Large intestine (tissue), 3 donors: Measurements from ENCODE around the gene WEE1. TPM values are rescaled to one million over a fixed set of nuclear protein-coding genes. Genes with fewer than 3 reads are reported as not detected.
"Not testable (repeated sequence)": the region's sequence is repeated elsewhere in the genome, so short reads cannot be mapped to it uniquely, and the experiment has no call there.

Experiments
- DNase-seq, 2 donors: peaks; one replicate each; pipeline versions ENCODE4 v3.0.0 to v3.0.0-alpha.2; 2013
- H3K27ac ChIP-seq: one replicate; pipeline ENCODE4 v1.5.1; 2013; ENCODE audit warnings: low read length
- H3K27me3 ChIP-seq: 2 replicates; pipeline ENCODE4 v1.6.1; 2013; ENCODE audit warnings: low read length; ENCODE audit not compliant: control insufficient read depth, insufficient read depth
- H3K36me3 ChIP-seq: 2 replicates; pipeline ENCODE4 v1.6.1; 2013; ENCODE audit warnings: low read length; ENCODE audit not compliant: control insufficient read depth, insufficient read depth
- H3K4me1 ChIP-seq: one replicate; pipeline ENCODE4 v1.6.1; 2013; ENCODE audit warnings: low read length; ENCODE audit not compliant: control insufficient read depth, insufficient read depth
- H3K4me3 ChIP-seq: one replicate; pipeline ENCODE4 v1.5.1; 2013; ENCODE audit warnings: low read length
- H3K9me3 ChIP-seq: one replicate; pipeline ENCODE4 v1.6.1; 2013; ENCODE audit warnings: mild to moderate bottlenecking, low read depth, low read length, moderate library complexity; ENCODE audit not compliant: control insufficient read depth
- WGBS: methylation state at CpG from one replicate; pipeline ENCODE4 v1.1.5; 2013; ENCODE audit warnings: low lambda C conversion rate; ENCODE audit not compliant: insufficient coverage; 5-methylcytosine and 5-hydroxymethylcytosine counted together
- polyA plus RNA-seq: library from polyadenylated mRNA; unstranded; fragments of 120-200 nt; gene quantifications from one replicate; pipeline ENCODE4 v1.2.1, GENCODE V29; 2013

Gene WEE1
- polyA plus RNA-seq, 1 donor = 68.9 TPM

DNA sequence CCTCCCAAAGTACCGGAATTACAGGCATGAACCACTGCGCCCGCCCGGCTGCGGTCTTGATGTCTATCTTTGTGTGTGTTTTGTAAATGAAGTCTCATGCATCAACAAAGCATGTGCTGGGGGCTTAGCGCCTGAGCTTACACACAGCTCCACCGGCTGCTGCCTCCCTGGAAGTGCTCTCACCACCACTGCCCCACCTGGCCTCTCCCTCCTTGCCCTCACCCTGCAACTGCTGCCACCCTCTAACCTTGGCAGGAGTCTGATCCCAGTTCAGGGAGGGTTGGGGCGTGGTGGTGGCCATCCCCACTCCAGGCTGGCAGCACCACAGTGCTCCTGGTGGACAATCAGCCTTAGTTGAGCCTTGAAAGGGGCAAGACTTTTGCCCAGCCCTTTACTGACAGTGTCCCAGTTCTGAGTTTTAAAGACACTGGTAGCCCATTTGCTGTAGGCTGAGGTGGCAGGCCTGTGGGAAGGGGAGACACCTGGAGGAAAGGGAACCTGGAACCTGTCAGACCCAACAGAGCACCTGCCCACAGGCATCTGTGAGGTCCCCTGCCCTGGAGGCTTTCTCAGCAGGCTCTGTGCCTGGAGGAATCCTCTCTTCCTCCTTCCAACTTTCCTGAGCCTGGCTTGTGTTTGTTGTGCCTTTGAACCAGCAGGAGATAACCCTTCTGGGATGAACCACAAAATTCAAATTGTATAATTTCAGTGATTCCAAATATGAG is 42.4 kb upstream of the WEE1 start:
- H3K9me3 ChIP-seq = no peaks in the 10 kb centered on the region
- H3K27ac ChIP-seq = no peak overlapping the region
- no peaks in the 10 kb centered on the region for H3K27me3 ChIP-seq
- DNase-seq = no peak
- H3K4me1 ChIP-seq = peaks cover 44% of the 10 kb centered on the region
- H3K36me3 ChIP-seq = peaks cover 2% of the 10 kb centered on the region
- no peak overlapping the region for H3K4me3 ChIP-seq
- 90% methylated on average over 2 of the region's 8 CpGs for WGBS

DNA sequence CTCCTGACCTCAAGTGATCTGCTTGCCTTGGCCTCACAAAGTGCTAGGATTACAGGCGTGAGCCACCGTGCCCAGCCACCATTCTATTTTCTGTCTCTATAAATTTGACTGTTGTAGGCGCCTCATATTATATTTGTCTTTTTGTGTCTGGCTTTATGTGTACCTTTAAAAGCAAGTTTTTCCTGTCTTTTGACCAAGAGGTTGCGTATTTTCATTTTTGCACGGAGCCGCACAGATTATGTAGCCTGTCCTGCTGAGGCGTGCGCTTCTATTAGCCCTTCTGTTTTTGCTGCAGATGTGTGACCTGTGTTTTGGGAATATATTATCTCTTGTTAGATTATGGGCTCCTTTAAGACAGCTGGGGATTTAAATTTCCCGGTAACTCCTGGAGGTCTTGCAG is 40.4 kb upstream of the WEE1 start:
- no peak for DNase-seq
- Histone ChIP-seq H3K4me3 (no peak overlapping the region), H3K36me3 (no peaks in the 10 kb centered on the region), H3K27me3 (no peaks in the 10 kb centered on the region), H3K27ac (no peak overlapping the region), H3K4me1 (peaks cover 44% of the 10 kb centered on the region), H3K9me3 (no peaks in the 10 kb centered on the region)
- no CpG with 5 or more reads among the region's 9 CpGs for WGBS

DNA sequence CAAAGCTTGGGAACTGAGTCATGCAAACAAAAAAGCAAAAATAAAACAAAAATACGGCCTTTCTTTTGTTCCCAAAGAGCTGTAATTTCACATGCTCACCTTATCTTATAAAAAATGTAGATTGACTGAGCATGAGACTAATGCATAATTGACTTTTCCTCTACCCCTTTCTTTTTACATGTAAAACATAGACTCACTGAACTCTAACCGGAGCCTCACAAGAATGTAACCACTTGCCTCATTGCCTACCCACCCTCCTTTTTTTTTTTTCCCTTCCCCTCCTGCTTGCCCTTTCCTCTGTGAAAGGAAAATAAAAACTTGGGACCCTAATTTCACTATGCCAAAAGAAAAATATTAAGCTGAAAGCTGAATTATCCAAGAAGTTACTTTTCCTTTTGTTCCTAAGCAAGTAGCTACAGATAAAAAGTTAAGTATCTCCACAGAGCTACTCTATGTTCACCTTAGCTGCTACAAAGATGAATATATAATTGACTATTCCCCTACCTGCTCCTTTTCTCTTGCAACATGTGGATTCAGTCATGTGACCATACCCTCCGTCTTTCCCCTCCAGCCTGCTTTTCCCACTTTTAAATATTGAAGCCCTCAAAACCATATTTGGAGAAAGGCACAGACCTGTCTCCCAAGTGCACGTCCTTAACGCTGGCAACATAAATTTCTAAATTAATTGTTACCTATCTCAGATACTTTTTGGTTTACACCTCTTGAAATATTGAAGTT is 39.6 kb upstream of the WEE1 start:
- 28% methylated on average over 3 of the region's 5 CpGs for WGBS
- DNase-seq = peak in 1 of 2 donors; percentile 45
- Histone ChIP-seq H3K36me3 (no peaks in the 10 kb centered on the region), H3K4me1 (peaks cover 38% of the 10 kb centered on the region), H3K4me3 (no peak overlapping the region), H3K27me3 (no peaks in the 10 kb centered on the region), H3K9me3 (no peaks in the 10 kb centered on the region), H3K27ac (no peak overlapping the region)

DNA sequence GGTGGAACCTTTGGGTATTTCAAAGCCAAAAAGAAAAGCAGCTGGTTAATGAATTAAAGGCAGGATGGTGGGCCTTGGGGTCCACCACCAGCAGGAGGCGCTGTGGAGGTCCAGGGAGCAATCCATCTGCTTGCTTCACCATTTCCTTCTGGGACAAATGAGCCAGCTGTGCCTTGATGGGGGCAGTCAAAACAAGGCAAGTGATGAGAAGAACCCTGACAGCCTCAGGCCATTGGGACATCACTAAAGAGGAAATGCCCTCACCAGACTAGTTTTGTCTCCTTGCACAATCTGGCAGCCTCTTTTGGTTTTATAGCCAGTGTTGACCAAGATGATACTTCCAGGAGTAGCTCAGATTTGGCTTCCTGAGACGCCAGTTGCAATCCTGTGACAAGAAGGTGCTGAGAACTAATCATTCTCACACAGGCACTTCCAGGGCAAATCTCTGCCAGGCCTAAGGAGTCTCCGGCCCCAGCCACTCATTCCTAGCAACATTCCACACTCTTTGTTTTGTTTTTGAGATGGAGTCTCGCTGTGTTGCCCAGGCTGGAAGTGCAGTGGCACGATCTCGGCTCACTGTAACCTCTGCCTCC is 38.2 kb upstream of the WEE1 start:
- WGBS = 67% methylated on average over 1 of the region's 6 CpGs
- H3K4me3 ChIP-seq = no peak overlapping the region
- H3K9me3 ChIP-seq = no peaks in the 10 kb centered on the region
- no peaks in the 10 kb centered on the region for H3K36me3 ChIP-seq
- H3K4me1 ChIP-seq = peaks cover 25% of the 10 kb centered on the region
- H3K27ac ChIP-seq = no peak overlapping the region
- H3K27me3 ChIP-seq = no peaks in the 10 kb centered on the region
- DNase-seq = peak in 1 of 2 donors; percentile 63

DNA sequence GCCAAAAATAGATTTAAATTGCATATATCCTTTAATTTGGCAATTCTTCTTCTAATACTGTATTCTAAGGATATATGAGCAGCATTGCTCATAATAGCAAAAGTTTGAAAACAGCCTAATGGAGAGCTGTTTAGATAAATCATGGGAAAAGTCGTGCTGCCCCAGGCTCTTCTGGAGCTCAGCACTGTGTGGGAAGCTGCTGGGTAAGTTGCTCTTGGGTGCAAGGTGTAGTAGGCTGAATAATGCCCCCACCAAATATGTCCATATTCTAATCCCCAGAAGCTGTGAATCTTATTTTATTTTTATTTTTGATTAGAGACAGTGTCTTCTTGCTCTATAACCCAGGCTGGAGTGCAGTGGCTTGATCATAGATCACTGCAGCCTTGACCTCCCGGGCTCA is 34.9 kb upstream of the WEE1 start:
- H3K27ac ChIP-seq = no peak overlapping the region
- H3K27me3 ChIP-seq = no peaks in the 10 kb centered on the region
- H3K4me3 ChIP-seq = no peak overlapping the region
- DNase-seq = no peak
- peaks cover 8% of the 10 kb centered on the region for H3K4me1 ChIP-seq
- no peaks in the 10 kb centered on the region for H3K36me3 ChIP-seq
- no peaks in the 10 kb centered on the region for H3K9me3 ChIP-seq
- no CpG with 5 or more reads among the region's 2 CpGs for WGBS

DNA sequence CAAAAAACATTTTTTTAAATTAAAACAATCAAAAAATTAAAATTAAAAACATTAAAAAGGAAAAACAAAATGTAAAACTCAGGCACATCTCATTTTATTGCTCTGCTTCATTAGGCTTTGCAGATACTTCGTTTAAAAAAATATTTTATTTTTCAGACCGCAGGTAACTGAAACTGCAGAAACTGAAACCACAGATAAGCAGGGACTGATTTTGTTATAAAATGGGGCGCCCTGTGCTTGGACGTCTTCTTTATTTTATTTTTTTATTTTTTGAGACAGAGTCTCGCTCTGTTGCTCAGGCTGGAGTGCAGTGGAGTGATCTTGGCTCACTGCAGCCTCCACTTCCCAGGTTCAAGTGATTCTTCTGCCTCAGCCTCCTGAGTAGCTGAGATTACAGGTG is 24.3 kb upstream of the WEE1 start:
- H3K4me3 ChIP-seq, H3K9me3 ChIP-seq, H3K36me3 ChIP-seq, H3K27me3 ChIP-seq: not testable (repeated sequence)
- peak in 1 of 2 donors; percentile 21 for DNase-seq
- Histone ChIP-seq H3K4me1 (peaks cover 17% of the 10 kb centered on the region), H3K27ac (peak overlapping the region; percentile 64)
- 28% methylated on average over 2 of the region's 5 CpGs for WGBS

DNA sequence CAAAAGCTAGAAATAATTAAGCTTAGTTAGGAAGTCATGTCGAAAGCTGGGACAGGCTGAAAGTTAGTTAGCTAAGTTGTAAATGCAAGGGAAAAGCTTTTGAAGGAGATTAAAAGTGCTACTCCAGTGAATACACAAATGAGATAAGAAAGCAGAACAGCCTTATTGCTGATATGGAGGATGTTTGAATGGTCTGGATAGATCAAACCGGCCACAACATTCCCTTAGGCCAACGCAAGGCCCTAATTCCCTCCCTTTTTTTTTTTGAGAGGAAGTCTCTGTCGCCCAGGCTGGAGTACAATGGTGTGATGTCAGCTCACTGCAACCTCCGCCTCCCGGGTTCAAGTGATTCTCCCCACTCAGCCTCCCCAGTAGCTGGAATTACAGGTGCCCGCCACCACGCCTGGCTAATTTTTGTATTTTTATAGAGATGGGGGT is 23.3 kb upstream of the WEE1 start:
- peaks cover 17% of the 10 kb centered on the region for H3K4me1 ChIP-seq
- 14% methylated on average over 1 of the region's 8 CpGs for WGBS
- H3K36me3 ChIP-seq = no peaks in the 10 kb centered on the region
- no peaks in the 10 kb centered on the region for H3K27me3 ChIP-seq
- peak overlapping the region; percentile 64 for H3K27ac ChIP-seq
- H3K9me3 ChIP-seq = peaks cover 2% of the 10 kb centered on the region
- no peak overlapping the region for H3K4me3 ChIP-seq
- DNase-seq = peak in 1 of 2 donors; percentile 69

DNA sequence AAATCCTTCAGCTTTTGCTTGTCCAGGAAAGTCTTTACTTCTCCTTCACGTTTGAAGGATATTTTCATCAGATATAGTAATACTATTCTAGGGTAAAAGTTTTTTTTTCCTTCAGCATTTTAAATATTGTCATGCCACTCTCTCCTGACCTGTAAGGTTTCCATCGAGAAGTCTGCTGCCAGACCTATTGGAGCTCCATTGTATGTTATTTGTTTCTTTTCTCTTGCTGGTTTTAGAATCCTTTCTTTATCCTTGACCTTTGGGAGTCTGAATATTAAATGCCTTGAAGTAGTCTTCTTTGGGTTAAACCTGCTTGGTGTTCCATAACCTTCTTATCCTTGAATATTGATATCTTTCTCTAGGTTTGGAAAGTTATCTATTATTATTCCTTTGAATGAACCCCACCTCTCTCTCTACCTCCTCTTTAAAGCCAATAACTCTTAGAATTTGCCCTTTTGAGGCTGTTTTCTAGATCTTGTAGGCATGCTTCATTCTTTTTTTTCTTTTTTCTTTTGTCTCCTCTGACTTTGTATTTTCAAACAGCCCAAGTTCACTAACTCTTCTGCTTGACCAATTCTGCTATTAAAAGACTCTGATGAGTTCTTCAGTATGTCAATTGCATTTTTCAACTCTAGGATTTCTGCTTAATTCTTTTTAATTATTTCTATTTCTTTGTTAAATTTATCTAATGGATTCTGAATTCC is 12.0 kb upstream of the WEE1 start:
- 100% methylated on average over 2 of the region's 2 CpGs for WGBS
- H3K4me1 ChIP-seq = peaks cover 15% of the 10 kb centered on the region
- peaks cover 3% of the 10 kb centered on the region for H3K9me3 ChIP-seq
- H3K36me3 ChIP-seq = no peaks in the 10 kb centered on the region
- H3K4me3 ChIP-seq = no peak overlapping the region
- no peak for DNase-seq
- no peaks in the 10 kb centered on the region for H3K27me3 ChIP-seq
- H3K27ac ChIP-seq = no peak overlapping the region

DNA sequence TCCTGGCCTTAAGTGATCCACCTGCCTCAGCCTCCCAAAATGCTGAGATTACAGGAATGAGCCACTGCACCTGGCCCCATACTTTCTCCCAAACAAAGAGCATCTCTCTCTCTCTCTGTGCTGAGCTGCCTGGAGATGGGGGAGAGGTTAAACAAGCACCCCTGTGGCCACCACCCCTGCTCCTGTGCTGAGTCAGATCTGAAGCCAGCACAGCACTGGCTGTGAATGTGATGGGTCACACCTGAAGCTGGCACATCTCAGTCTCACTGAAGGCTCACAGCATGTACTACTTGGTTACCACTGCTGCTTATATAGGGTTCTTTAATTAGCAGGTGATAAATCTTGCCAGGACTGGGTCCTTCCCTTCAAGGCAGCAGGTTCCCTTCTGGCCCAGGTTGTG is 10.8 kb upstream of the WEE1 start:
- Histone ChIP-seq H3K36me3 (no peaks in the 10 kb centered on the region), H3K4me3 (no peak overlapping the region), H3K9me3 (peaks cover 3% of the 10 kb centered on the region), H3K27me3 (no peaks in the 10 kb centered on the region), H3K4me1 (peaks cover 27% of the 10 kb centered on the region), H3K27ac (no peak overlapping the region)
- no peak for DNase-seq

DNA sequence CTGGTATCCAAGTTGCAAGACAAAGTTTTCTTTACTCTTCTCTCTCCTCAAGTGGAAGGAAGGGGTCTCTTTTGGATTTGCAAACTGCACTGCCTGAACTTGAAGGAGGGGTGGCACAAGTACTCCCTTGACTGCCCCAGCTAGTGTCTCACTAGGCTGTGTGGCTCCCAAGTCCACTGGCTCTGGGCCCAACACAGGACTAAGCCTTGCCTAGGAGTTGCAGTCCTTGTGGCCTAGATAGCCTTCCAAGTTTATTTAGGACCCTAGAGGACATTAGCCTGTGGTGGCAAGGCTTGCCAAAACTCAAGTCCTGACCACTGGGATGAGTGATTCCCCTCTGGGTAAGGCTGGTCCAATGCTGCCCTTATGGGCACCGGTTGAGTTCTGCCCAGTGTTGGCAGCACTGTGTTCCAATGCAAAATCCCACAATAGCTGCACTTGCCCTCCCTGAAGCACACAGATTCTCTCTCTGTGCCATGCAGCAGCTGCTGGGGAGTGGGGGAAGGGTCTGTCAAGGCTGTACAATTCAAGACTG is 10.2 kb upstream of the WEE1 start:
- DNase-seq = peak in 1 of 2 donors; percentile 14
- no peaks in the 10 kb centered on the region for H3K27me3 ChIP-seq
- peaks cover 3% of the 10 kb centered on the region for H3K9me3 ChIP-seq
- H3K4me3 ChIP-seq = no peak overlapping the region
- no peaks in the 10 kb centered on the region for H3K36me3 ChIP-seq
- no CpG with 5 or more reads among the region's 1 CpG for WGBS
- H3K4me1 ChIP-seq = peaks cover 33% of the 10 kb centered on the region
- no peak overlapping the region for H3K27ac ChIP-seq
